Measurements from ENCODE around the gene STK40.

Gene STK40

GRCh38 chr1:36328713-36329112, 57.0 kb downstream of the STK40 start:
- no peak for TF ChIP-seq CTCF (IDR thresholded peaks at IDR 0.05; ENCODE audit: insufficient read depth, missing control alignments)
- FAIRE-seq (no peak), DNase-seq (ENCODE audit: insufficient read length, low spot score) (no peak)

GRCh38 chr1:36328088-36328480, 57.6 kb downstream of the STK40 start:
- no peak for DNase-seq (ENCODE audit: insufficient read length, low spot score)
- no peak for FAIRE-seq
- TF ChIP-seq CTCF (IDR thresholded peaks at IDR 0.05; ENCODE audit: insufficient read depth, missing control alignments): no peak

DNA sequence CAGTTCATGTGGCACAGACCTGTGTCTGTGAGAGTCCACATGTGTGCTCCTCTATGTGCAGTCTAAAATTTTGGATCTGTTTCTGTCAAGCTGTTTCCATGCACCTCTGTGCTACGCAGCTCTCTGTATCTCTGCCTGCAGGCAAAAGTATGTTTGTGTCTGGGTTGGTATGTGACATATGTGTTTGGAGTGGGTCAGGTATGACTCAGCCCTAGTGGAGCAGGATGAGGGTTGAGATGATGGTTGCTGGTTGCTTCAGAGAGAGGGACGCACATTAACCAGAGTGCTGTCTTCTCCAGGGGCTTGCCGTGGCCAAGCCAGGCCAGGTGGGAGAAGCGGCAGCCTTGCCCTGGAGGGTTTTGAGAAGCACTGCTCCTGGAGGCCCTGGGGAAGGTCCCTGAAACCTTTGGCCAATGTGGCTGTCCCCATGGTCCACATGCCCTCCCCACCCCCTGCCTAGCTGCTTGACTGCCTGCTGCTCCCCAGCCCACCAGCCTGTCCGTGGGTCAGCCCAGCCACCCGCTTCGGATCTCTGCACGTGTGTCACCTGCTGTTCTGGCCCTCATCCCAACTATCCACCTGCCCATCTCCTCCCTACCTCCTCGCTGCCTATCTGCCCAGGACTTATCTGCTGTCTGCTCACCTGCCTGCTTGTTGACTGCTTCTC, 58.2 kb downstream of the STK40 start:
- no peak for TF ChIP-seq CTCF (IDR thresholded peaks at IDR 0.05; ENCODE audit: insufficient read depth, missing control alignments)
- FAIRE-seq (no peak), DNase-seq (ENCODE audit: insufficient read length, low spot score) (no peak)

- DNase-seq (ENCODE audit: insufficient read length, low spot score) (no peak), FAIRE-seq (no peak)
- no peak for TF ChIP-seq CTCF (IDR thresholded peaks at IDR 0.05; ENCODE audit: insufficient read depth, missing control alignments)
These were observed 59.2 kb downstream of the STK40 start for GRCh38 chr1:36326499-36326898.

DNA sequence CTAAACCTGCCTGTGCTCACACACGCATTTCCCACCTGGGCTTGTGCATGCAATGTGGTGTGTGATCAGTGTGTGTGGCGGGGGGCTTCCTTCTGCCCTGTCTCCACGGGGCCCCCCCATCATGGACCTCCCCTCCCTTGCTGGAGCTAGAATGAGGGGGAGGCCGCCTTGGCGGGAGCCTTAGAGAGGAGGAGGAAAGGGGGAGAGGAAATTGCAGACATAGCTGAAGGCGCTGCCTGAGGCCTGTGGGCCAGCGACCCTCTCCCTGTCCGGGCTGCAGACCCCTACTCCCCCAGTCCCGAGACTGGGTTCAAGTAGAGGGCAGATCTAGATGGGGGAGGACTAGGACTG, 61.4 kb downstream of the STK40 start:
- FAIRE-seq (no peak), DNase-seq (ENCODE audit: insufficient read length, low spot score) (no peak)
- TF ChIP-seq CTCF (IDR thresholded peaks at IDR 0.05; ENCODE audit: insufficient read depth, missing control alignments): no peak

GRCh38 chr1:36323636-36324352, 61.9 kb downstream of the STK40 start, which contains the start of gene EVA1B:
Gene EVA1B, minus strand, starts transcription at chr1:36323645. Its CDS starts 608 bp downstream, at chr1:36323037.
- no peak for TF ChIP-seq CTCF (IDR thresholded peaks at IDR 0.05; ENCODE audit: insufficient read depth, missing control alignments)
- DNase-seq (ENCODE audit: insufficient read length, low spot score): no peak
- FAIRE-seq: no peak
